Kidney (tissue), 14 donors: Measurements from ENCODE around the gene CMSS1. TPM values are rescaled to one million over a fixed set of nuclear protein-coding genes. Genes with fewer than 3 reads are reported as not detected.

Source experiments
- DNase-seq, 5 donors: peaks; one replicate each; pipeline ENCODE4 v3.0.0-alpha.2; 2013 to 2020
- FAIRE-seq: peaks from 2 replicates; lab custom pipeline; 2012; peaks lifted over from hg19 to GRCh38; lab: Jason Lieb, UNC
- H3K27ac ChIP-seq, 2 donors: one replicate each; pipeline ENCODE4 v1.7.0; 2013; ENCODE audit warnings: low read depth in 2 of 2, low read length in 2 of 2, inconsistent platforms in 1 of 2
- H3K27me3 ChIP-seq: one replicate; pipeline ENCODE4 v1.7.1; 2013; ENCODE audit warnings: low read length, inconsistent platforms; ENCODE audit not compliant: control insufficient read depth, insufficient read depth
- H3K36me3 ChIP-seq, 3 donors: one replicate each; pipeline versions ENCODE4 v1.7.0 to v1.7.1; 2013; ENCODE audit warnings: low read length in 3 of 3, control low read depth in 1 of 3, inconsistent platforms in 1 of 3; ENCODE audit not compliant: insufficient read depth in 3 of 3, control insufficient read depth in 2 of 3
- H3K4me1 ChIP-seq, 3 donors: one replicate each; pipeline versions ENCODE4 v1.7.0 to v1.7.1; 2013; ENCODE audit warnings: low read length in 3 of 3, inconsistent platforms in 1 of 3, low read depth in 1 of 3; ENCODE audit not compliant: control insufficient read depth in 2 of 3, insufficient read depth in 2 of 3
- H3K4me3 ChIP-seq, 3 donors: one replicate each; pipeline versions ENCODE4 v1.7.0 to v1.8.1; 2013; ENCODE audit warnings: low read length in 3 of 3, control low read depth in 1 of 3, inconsistent platforms in 1 of 3
- H3K9ac ChIP-seq, 3 donors: one replicate each; pipeline versions ENCODE4 v1.7.0 to v1.7.1; 2013; ENCODE audit warnings: low read length in 3 of 3, control low read depth in 1 of 3, inconsistent platforms in 1 of 3
- H3K9me3 ChIP-seq, 3 donors: one replicate each; pipeline versions ENCODE4 v1.7.0 to v1.7.1; 2013; ENCODE audit warnings: low read length in 3 of 3, control low read depth in 1 of 3, inconsistent platforms in 1 of 3; ENCODE audit not compliant: control insufficient read depth in 2 of 3, insufficient read depth in 1 of 3
- CTCF ChIP-seq: IDR thresholded peaks from 3 replicates; pipeline ENCODE4 v1.5.1; 2012; ENCODE audit warnings: mild to moderate bottlenecking, moderate library complexity, borderline replicate concordance; ENCODE audit not compliant: insufficient read depth; ENCODE audit errors: extremely low read depth
- intact Hi-C: fragments of 100-400 bp; cut with DNase I; formaldehyde crosslinking; loops from one replicate; pipeline ENCODE4 v1.11.1; 2022
- polyA plus RNA-seq: library from polyadenylated mRNA; stranded (reverse); fragments of 350-450 nt; fragmentation: Illumina TruSeq; extraction: RNeasy Lipid Tissue Mini Kit (QIAGEN cat#74804); gene quantifications from one replicate; pipeline ENCODE4 v1.2.3, GENCODE V29; 2014; ENCODE audit warnings: low read depth, low replicate concordance; ENCODE audit not compliant: insufficient read depth
- total RNA-seq: library from RNA; stranded (reverse); fragmentation: NEBNext Ultra II Directional; extraction: Animal tissue kit (Norgen Biotek cat#: 25700); gene quantifications from one replicate; pipeline ENCODE4 v1.2.1, GENCODE V29; 2021
- donor health status: control.
- donor health status: control.
- donor health status: control.
- donor health status: control.
- donor health status: control.
- donor health status: DM: yes; HTN: yes; CAD: no.
- donor health status: Normal renal cell carcinoma (clear cell type).

The CMSS1 gene
- total and polyA plus RNA-seq, 2 donors from 2014 or later = 26.4 to 27.0 TPM

- FAIRE-seq = no peak
- Histone ChIP-seq H3K27me3 (no peaks in the 10 kb centered on the region), H3K9ac (no peak overlapping the region), H3K4me3 (no peak overlapping the region), H3K4me1 (no peaks in the 10 kb centered on the region), H3K36me3 (no peaks in the 10 kb centered on the region), H3K27ac (no peak overlapping the region), H3K9me3 (no peaks in the 10 kb centered on the region)
- DNase-seq = no peak
- intact Hi-C loops = no loop called here
- TF ChIP-seq CTCF = no peak
These were observed 23.2 kb upstream of the CMSS1 start for GRCh38 chr3:99794485-99794884.

GRCh38 chr3:99795573-99795972 lies 22.1 kb upstream of the CMSS1 start:
- Histone ChIP-seq H3K4me1 (no peaks in the 10 kb centered on the region), H3K4me3 (no peak overlapping the region), H3K9ac (no peak overlapping the region), H3K27ac (no peak overlapping the region), H3K9me3 (no peaks in the 10 kb centered on the region), H3K27me3 (no peaks in the 10 kb centered on the region), H3K36me3 (no peaks in the 10 kb centered on the region)
- FAIRE-seq (no peak), DNase-seq (no peak)
- no peak for TF ChIP-seq CTCF
- intact Hi-C loops = no loop called here

- no peaks in the 10 kb centered on the region for H3K27me3 ChIP-seq
- no peak for FAIRE-seq
These were observed 18.2 kb upstream of the CMSS1 start for GRCh38 chr3:99799422-99799821.

More at GRCh38 chr3:99799422-99799821, 18.2 kb upstream of the CMSS1 start:
- TF ChIP-seq CTCF = no peak
- Histone ChIP-seq H3K9me3 (no peaks in the 10 kb centered on the region), H3K4me1 (no peaks in the 10 kb centered on the region), H3K4me3 (no peak overlapping the region), H3K9ac (no peak overlapping the region), H3K36me3 (no peaks in the 10 kb centered on the region), H3K27ac (no peak overlapping the region)
- DNase-seq = no peak
- intact Hi-C loops = no loop called here
